Measurements from ENCODE around the gene SP2. TPM values are rescaled to one million over a fixed set of nuclear protein-coding genes. Genes with fewer than 3 reads are reported as not detected.

SP2 gene
- total and polyA plus RNA-seq, 2 of the 8 experiments (the other 6 are each of a cell fraction or from before 2014, with no cell fraction given) = 5.6 to 13.8 TPM

GRCh38 chr17:47964856-47965255 is 68.8 kb downstream of the SP2 start:
- H4K8ac ChIP-seq (ENCODE audit: extremely low read depth, insufficient read depth, low read length) = no peak overlapping the region
- no peaks in the 10 kb centered on the region for H3K9me3 ChIP-seq (ENCODE audit: insufficient read depth in 2 of 2, low read depth in 1 of 2, low read length in 1 of 2)
- no peaks in the 10 kb centered on the region for H3K27me3 ChIP-seq (replicated peaks in 1 of 4; ENCODE audit: control insufficient read depth in 3 of 4, extremely low read depth in 1 of 4, insufficient read depth in 3 of 4, low read length in 3 of 4)
- H3K36me3 ChIP-seq (ENCODE audit: control insufficient read depth in 2 of 4, insufficient read depth in 4 of 4, low read length in 3 of 4) = no peaks in the 10 kb centered on the region
- no peak overlapping the region for H2BK12ac ChIP-seq (ENCODE audit: low read depth, low read length)
- no peak overlapping the region for H2AFZ ChIP-seq (ENCODE audit: low read length)
- H3K4me1 ChIP-seq (replicated peaks in 1 of 4; ENCODE audit: control insufficient read depth in 3 of 4, insufficient read depth in 4 of 4, low read length in 3 of 4) = no peaks in the 10 kb centered on the region
- H3K23ac ChIP-seq (ENCODE audit: insufficient read length) = no peak overlapping the region
- FAIRE-seq (no peak), DNase-seq (ENCODE audit: low read depth in 1 of 2, low spot score in 2 of 2) (no peak)
- H3K79me1 ChIP-seq (ENCODE audit: low read depth, low read length) = no peaks in the 10 kb centered on the region
- H2BK20ac ChIP-seq (ENCODE audit: low read length) = no peak overlapping the region
- H3K56ac ChIP-seq (replicated peaks; ENCODE audit: insufficient read length, low read depth, low read length) = no peak overlapping the region
- WGBS, 2 experiments (ENCODE audit: extremely low coverage in 1 of 2, insufficient coverage in 1 of 2, insufficient read length in 1 of 2, insufficient replicate concordance in 2 of 2, low coverage in 1 of 2, low lambda C conversion rate in 2 of 2, missing lambda C conversion rate in 1 of 2) = 89% methylated on average over 5 of the region's 5 CpGs; no CpG with 5 or more reads in 1 of the 2 experiments
- H2BK15ac ChIP-seq (ENCODE audit: low read length) = no peak overlapping the region
- ChIA-PET POLR2A (ENCODE audit: partially characterized antibody) (no interaction called here), CTCF (ENCODE audit: partially characterized antibody) (interaction anchor here (0.6 to 40.5 kb wide), 7 partner anchors 11 to 118 kb away, joined by 3 to 1010 read pairs (median 3); partner anchors contain the start of genes PNPO and PRR15L)
- no peak overlapping the region for H3K18ac ChIP-seq (ENCODE audit: extremely low read depth, low read length)
- no peak overlapping the region for H3K14ac ChIP-seq (ENCODE audit: insufficient read length)
- no peak overlapping the region for H3K4me3 ChIP-seq (ENCODE audit: extremely low read depth in 1 of 4, insufficient read depth in 2 of 4, low read depth in 3 of 4, low read length in 4 of 4)
- no peak overlapping the region for H3K27ac ChIP-seq (ENCODE audit: low read depth, low read length)
- no peak overlapping the region for H3K9ac ChIP-seq (replicated peaks in 1 of 4; ENCODE audit: extremely low read depth in 1 of 4, low read depth in 3 of 4, low read length in 3 of 4)
- H4K91ac ChIP-seq (replicated peaks; ENCODE audit: insufficient read length, low read length) = no peak overlapping the region
- no peak overlapping the region for H3K4me2 ChIP-seq (ENCODE audit: insufficient read depth in 1 of 2, low read depth in 2 of 2, low read length in 2 of 2)
- no peaks in the 10 kb centered on the region for H3K79me2 ChIP-seq (ENCODE audit: control insufficient read depth in 1 of 2, insufficient read depth in 2 of 2, low read length in 2 of 2)
- no peak overlapping the region for H2BK5ac ChIP-seq (ENCODE audit: low read depth, low read length)
- no peaks in the 10 kb centered on the region; the same call in 1 of the 2 replicates for H3K23me2 ChIP-seq (ENCODE audit: low read depth, low read length)
- H2BK120ac ChIP-seq (replicated peaks; ENCODE audit: low read depth, low read length) = no peak overlapping the region
- H2AK5ac ChIP-seq (ENCODE audit: low read depth, low read length) = no peak overlapping the region
- H4K5ac ChIP-seq (ENCODE audit: insufficient read length, low read depth, low read length) = no peak overlapping the region
- H4K20me1 ChIP-seq (replicated peaks in 1 of 2; ENCODE audit: control insufficient read depth in 1 of 2, insufficient read depth in 2 of 2, low read length in 2 of 2) = no peaks in the 10 kb centered on the region
- H3K4ac ChIP-seq (replicated peaks; ENCODE audit: insufficient read length, low read depth, low read length) = no peak overlapping the region
- TF ChIP-seq USF2 (IDR thresholded peaks at IDR 0.05; ENCODE audit: low read length) (no peak), NANOG (IDR thresholded peaks at IDR 0.05; ENCODE audit: insufficient read depth, low read depth, low read length, poor library complexity, severe bottlenecking) (no peak), CHD1 (IDR thresholded peaks at IDR 0.05; ENCODE audit: low read depth, low read length) (no peak), CBX5 (IDR thresholded peaks at IDR 0.05; ENCODE audit: low read depth, low read length) (no peak), POLR2A (IDR thresholded peaks at IDR 0.05; ENCODE audit: control extremely low read depth in 1 of 2, low read depth in 2 of 2, low read length in 2 of 2) (no peak), GTF2F1 (IDR thresholded peaks at IDR 0.05; ENCODE audit: borderline replicate concordance, low read depth, low read length) (no peak), RBBP5 (IDR thresholded peaks at IDR 0.05; ENCODE audit: borderline replicate concordance, low read depth, low read length) (no peak), CHD2 (IDR thresholded peaks at IDR 0.05; ENCODE audit: low read length) (no peak), POLR2AphosphoS5 (IDR thresholded peaks at IDR 0.05; ENCODE audit: low read depth, low read length) (no peak), RNF2 (IDR thresholded peaks at IDR 0.05; ENCODE audit: borderline replicate concordance, low read depth, low read length, missing control alignments, poor library complexity, severe bottlenecking) (no peak), SIRT6 (IDR thresholded peaks at IDR 0.05; ENCODE audit: low read length) (no peak), EP300 (IDR thresholded peaks at IDR 0.05; ENCODE audit: borderline replicate concordance in 1 of 2, low read depth in 2 of 2, low read length in 2 of 2) (no peak), SP1 (IDR thresholded peaks at IDR 0.05; ENCODE audit: low read depth, low read length) (no peak), SP4 (IDR thresholded peaks at IDR 0.05; ENCODE audit: low read length) (no peak)
